IMR-90 (cell line): Measurements from ENCODE around the gene KCNJ18. TPM values are rescaled to one million over a fixed set of nuclear protein-coding genes. Genes with fewer than 3 reads are reported as not detected.
"Not testable (repeated sequence)": the region's sequence is repeated elsewhere in the genome, so short reads cannot be mapped to it uniquely, and the experiment has no call there.

Source experiments
- ATAC-seq: fragments of 200-7000 bp; cut with Tn5 transposase; 2 replicates; pipeline ENCODE4 v1.9.1; 2020; ENCODE audit warnings: low read depth, mild to moderate bottlenecking, moderate library complexity
- BruUV-seq: library from RNA; stranded (reverse); fragments of 400-500 nt; replicated peaks from 2 replicates; lab custom pipeline; 2021; lab: Mats Ljungman, UMichigan
- CTCF ChIA-PET: fragments of 300-600 bp; formaldehyde crosslinking; extraction: SDS; loops from one replicate; lab custom pipeline; 2021; ENCODE audit warnings: antibody characterized with exemption; lab: Yijun Ruan, JAX
- POLR2A ChIA-PET: fragments of 300-600 bp; sonication (Branson Sonifier 250); formaldehyde crosslinking; loops from one replicate; lab custom pipeline; 2022; ENCODE audit warnings: antibody characterized with exemption; ENCODE audit not compliant: unreplicated experiment; lab: Charles Lee
- DNase-seq: peaks from one replicate; pipeline ENCODE4 v3.0.0; 2013
- H2AFZ ChIP-seq: replicated peaks from 2 replicates; pipeline ENCODE3; 2013; ENCODE audit warnings: low read length, mild to moderate bottlenecking; ENCODE audit not compliant: poor library complexity
- H2AK5ac ChIP-seq: 2 replicates; pipeline ENCODE4 v1.6.1; 2013; ENCODE audit warnings: low read depth, low read length, inconsistent platforms
- H2AK9ac ChIP-seq: replicated peaks from 2 replicates; pipeline ENCODE3; 2013; ENCODE audit warnings: mild to moderate bottlenecking, low read depth, low read length, moderate library complexity; ENCODE audit not compliant: poor library complexity
- H2BK120ac ChIP-seq: 2 replicates; pipeline ENCODE4 v1.6.1; 2013; ENCODE audit warnings: low read depth, low read length, inconsistent platforms
- H2BK15ac ChIP-seq: 3 replicates; pipeline ENCODE4 v1.6.1; 2013; ENCODE audit warnings: low read depth, low read length, inconsistent platforms
- H2BK20ac ChIP-seq: 2 replicates; pipeline ENCODE4 v1.6.1; 2013; ENCODE audit warnings: low read depth, mild to moderate bottlenecking, inconsistent platforms, low read length, moderate library complexity
- H2BK5ac ChIP-seq: 2 replicates; pipeline ENCODE4 v1.6.1; 2013; ENCODE audit warnings: mild to moderate bottlenecking, low read depth, low read length, inconsistent platforms; ENCODE audit not compliant: poor library complexity, severe bottlenecking
- H3K14ac ChIP-seq: replicated peaks from 2 replicates; pipeline ENCODE4 v1.6.1; 2013; ENCODE audit warnings: low read depth, low read length, inconsistent platforms
- H3K18ac ChIP-seq: 2 replicates; pipeline ENCODE4 v1.6.1; 2013; ENCODE audit warnings: low read depth, low read length, control low read depth
- H3K23ac ChIP-seq: 2 replicates; pipeline ENCODE4 v1.6.1; 2013; ENCODE audit warnings: low read depth, low read length, inconsistent platforms
- H3K27ac ChIP-seq: 2 replicates; pipeline ENCODE4 v1.5.1; 2013; ENCODE audit warnings: mild to moderate bottlenecking, control low read depth, low read length; ENCODE audit not compliant: insufficient read depth
- H3K27me3 ChIP-seq: 2 replicates; pipeline ENCODE4 v1.6.1; 2013; ENCODE audit warnings: low read length; ENCODE audit not compliant: control insufficient read depth, insufficient read depth
- H3K36me3 ChIP-seq: 2 replicates; pipeline ENCODE4 v1.6.1; 2013; ENCODE audit warnings: low read length, mixed read lengths; ENCODE audit not compliant: control insufficient read depth, insufficient read depth
- H3K4ac ChIP-seq: 2 replicates; pipeline ENCODE4 v1.6.1; 2013; ENCODE audit warnings: low read depth, low read length, inconsistent platforms
- H3K4me1 ChIP-seq: 2 replicates; pipeline ENCODE4 v1.6.1; 2013; ENCODE audit warnings: low read length, mixed read lengths; ENCODE audit not compliant: control insufficient read depth, insufficient read depth
- H3K4me2 ChIP-seq: 2 replicates; pipeline ENCODE4 v1.6.1; 2013; ENCODE audit warnings: low read depth, mild to moderate bottlenecking, control low read depth, low read length, moderate library complexity
- H3K4me3 ChIP-seq: 2 replicates; pipeline ENCODE4 v1.5.1; 2013; ENCODE audit warnings: low read depth, mild to moderate bottlenecking, control low read depth, low read length, moderate library complexity; ENCODE audit not compliant: insufficient read depth
- H3K56ac ChIP-seq: 2 replicates; pipeline ENCODE4 v1.6.1; 2013; ENCODE audit warnings: low read length, inconsistent platforms; ENCODE audit not compliant: insufficient read depth; ENCODE audit errors: extremely low read depth
- H3K79me1 ChIP-seq, 2 experiments: 2 replicates each; pipeline ENCODE4 v1.6.1; 2013; ENCODE audit warnings: low read length in 2 of 2, inconsistent platforms in 1 of 2, low read depth in 1 of 2
- H3K9ac ChIP-seq: 2 replicates; pipeline ENCODE4 v1.6.1; 2013; ENCODE audit warnings: low read depth, low read length, control low read depth
- H3K9me1 ChIP-seq: 2 replicates; pipeline ENCODE4 v1.6.1; 2013; ENCODE audit warnings: low read length, inconsistent platforms; ENCODE audit not compliant: insufficient read depth
- H3K9me3 ChIP-seq: 2 replicates; pipeline ENCODE4 v1.6.1; 2013; ENCODE audit warnings: low read length; ENCODE audit not compliant: control insufficient read depth, insufficient read depth
- H4K20me1 ChIP-seq: 2 replicates; pipeline ENCODE4 v1.6.1; 2013; ENCODE audit warnings: low read length, inconsistent platforms; ENCODE audit not compliant: insufficient read depth
- H4K5ac ChIP-seq: 2 replicates; pipeline ENCODE4 v1.6.1; 2013; ENCODE audit warnings: mild to moderate bottlenecking, low read depth, low read length, control low read depth
- H4K8ac ChIP-seq, 2 experiments: 2 replicates each; pipeline ENCODE4 v1.6.1; 2013; ENCODE audit warnings: low read depth in 2 of 2, low read length in 2 of 2, control low read depth in 1 of 2, inconsistent platforms in 1 of 2
- H4K91ac ChIP-seq: 2 replicates; pipeline ENCODE4 v1.6.1; 2013; ENCODE audit warnings: low read depth, low read length, inconsistent platforms; ENCODE audit not compliant: insufficient read depth
- WGBS, 2 experiments: methylation state at CpG; one replicate each; pipeline versions ENCODE4 v1.1.5 to v1.1.7; 2013; ENCODE audit warnings: missing lambda C conversion rate in 2 of 2; ENCODE audit not compliant: insufficient read length in 1 of 2; ENCODE audit errors: extremely low coverage in 2 of 2; 5-methylcytosine and 5-hydroxymethylcytosine counted together
- dilution Hi-C: fragments of 300-500 bp; cut with HindIII; formaldehyde crosslinking; loops from one replicate; pipeline ENCODE4 v1.14.3; 2018; ENCODE audit warnings: low sequenced_read_pairs; ENCODE audit not compliant: unreplicated experiment
- in situ Hi-C: fragments of 300-500 bp; cut with MboI; formaldehyde crosslinking; loops from 3 replicates; pipeline ENCODE4 v1.14.3; 2019; ENCODE audit warnings: low sequenced_read_pairs, inconsistent platforms, mixed read lengths
- intact Hi-C: fragments of 100-400 bp; cut with micrococcal nuclease; formaldehyde crosslinking; loops from 2 replicates; pipeline ENCODE4 v1.10.0; 2022
- polyA plus RNA-seq, 3 experiments: library from polyadenylated mRNA; depleted of rRNA; stranded (reverse); fragments of >200 nt; gene quantifications; 2 replicates each; pipeline ENCODE4 v1.2.3, GENCODE V29; 2012; ENCODE audit warnings: low replicate concordance in 1 of 3
- total RNA-seq: library from RNA; depleted of rRNA; stranded (reverse); fragments of >200 nt; gene quantifications from 2 replicates; pipeline ENCODE4 v1.2.3, GENCODE V29; 2012

KCNJ18 gene
- total and polyA plus RNA-seq, 2 of the 4 experiments (the other 2 are of a cell fraction) = not detected

DNA sequence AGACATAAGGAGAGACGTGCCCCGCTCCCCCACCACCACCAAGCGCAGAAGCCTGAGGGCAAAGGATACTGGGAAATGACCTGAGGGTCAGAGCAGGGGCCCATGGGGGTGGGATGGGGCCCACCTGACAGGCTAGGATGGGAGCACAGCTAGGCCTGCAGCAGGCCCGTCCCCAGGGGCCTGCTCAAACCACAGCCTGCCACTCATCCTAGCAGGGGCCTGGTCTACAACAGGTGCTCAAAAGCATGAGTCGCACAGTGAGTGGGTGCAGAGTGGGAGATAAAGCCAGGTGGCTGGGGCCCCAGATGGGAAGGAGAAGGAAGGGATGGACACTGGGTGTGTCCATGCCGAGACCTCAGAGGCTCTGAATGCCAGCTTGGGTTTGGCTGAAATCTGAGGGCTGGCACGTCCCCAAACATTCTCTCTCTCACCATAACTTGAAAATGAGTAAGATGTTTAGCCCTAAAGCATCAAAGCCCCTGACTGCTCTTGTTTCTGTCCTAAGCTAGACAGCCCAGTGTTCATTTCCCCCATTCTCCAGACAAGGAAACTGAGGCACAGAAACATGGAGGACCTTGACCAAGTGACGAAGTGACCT lies 46.7 kb downstream of the KCNJ18 start:
- H3K4ac ChIP-seq, H3K79me1 ChIP-seq, H3K9me1 ChIP-seq, H3K23ac ChIP-seq, H4K8ac ChIP-seq, H4K20me1 ChIP-seq, H3K56ac ChIP-seq, H4K91ac ChIP-seq, H2BK5ac ChIP-seq, H3K4me2 ChIP-seq, DNase-seq, H3K4me3 ChIP-seq, H2BK120ac ChIP-seq, H3K27me3 ChIP-seq, ATAC-seq, H2BK15ac ChIP-seq, H4K5ac ChIP-seq, H3K27ac ChIP-seq, H2AK5ac ChIP-seq, H3K14ac ChIP-seq, H2BK20ac ChIP-seq, POLR2A ChIA-PET, BruUV-seq, H3K18ac ChIP-seq, CTCF ChIA-PET, H3K9ac ChIP-seq, in situ Hi-C loops, H3K4me1 ChIP-seq, H3K9me3 ChIP-seq, dilution Hi-C loops, H3K36me3 ChIP-seq, intact Hi-C loops, H2AK9ac ChIP-seq, H2AFZ ChIP-seq: not testable (repeated sequence)
- WGBS, 2 experiments = no CpG with 5 or more reads among the region's 8 CpGs

DNA sequence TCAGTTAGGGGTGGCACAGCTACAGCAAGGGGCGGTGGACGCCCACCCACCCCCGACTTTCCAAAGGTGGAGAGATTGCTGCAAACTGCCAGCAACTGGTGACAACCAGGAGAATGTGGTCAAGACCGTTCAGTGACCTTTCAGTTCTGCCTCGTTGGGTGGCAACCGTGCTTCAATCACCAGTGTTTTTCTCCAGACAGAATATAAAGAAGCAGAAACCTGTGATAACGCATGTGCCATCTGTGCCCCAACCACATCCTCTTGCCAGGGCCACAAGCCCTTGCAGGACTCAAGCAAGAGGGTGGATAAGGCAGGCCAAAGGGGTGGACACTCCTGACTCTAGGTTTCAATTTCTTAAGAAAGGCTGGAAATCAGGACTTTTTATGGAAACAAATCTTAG lies 47.2 kb downstream of the KCNJ18 start:
- H3K9ac ChIP-seq, H3K9me3 ChIP-seq, H2BK120ac ChIP-seq, H3K27me3 ChIP-seq, H3K27ac ChIP-seq, H4K20me1 ChIP-seq, BruUV-seq, intact Hi-C loops, POLR2A ChIA-PET, H2AK9ac ChIP-seq, H3K4me3 ChIP-seq, H2AFZ ChIP-seq, H2BK15ac ChIP-seq, H3K23ac ChIP-seq, H3K4me1 ChIP-seq, H2BK20ac ChIP-seq, dilution Hi-C loops, H4K91ac ChIP-seq, CTCF ChIA-PET, H4K5ac ChIP-seq, H3K36me3 ChIP-seq, H3K14ac ChIP-seq, H2AK5ac ChIP-seq, H3K4ac ChIP-seq, H3K9me1 ChIP-seq, H3K18ac ChIP-seq, H2BK5ac ChIP-seq, ATAC-seq, H3K56ac ChIP-seq, H3K79me1 ChIP-seq, DNase-seq, H4K8ac ChIP-seq, H3K4me2 ChIP-seq, in situ Hi-C loops: not testable (repeated sequence)
- no CpG with 5 or more reads among the region's 7 CpGs for WGBS, 2 experiments
